ENCODE data around the gene CELA3B.
A peak's percentile ranks its signal among the peaks of the same experiment; 100 is the strongest.
"Not testable (repeated sequence)": the region's sequence is repeated elsewhere in the genome, so short reads cannot be mapped to it uniquely, and the experiment has no call there.

The CELA3B gene, protein sequence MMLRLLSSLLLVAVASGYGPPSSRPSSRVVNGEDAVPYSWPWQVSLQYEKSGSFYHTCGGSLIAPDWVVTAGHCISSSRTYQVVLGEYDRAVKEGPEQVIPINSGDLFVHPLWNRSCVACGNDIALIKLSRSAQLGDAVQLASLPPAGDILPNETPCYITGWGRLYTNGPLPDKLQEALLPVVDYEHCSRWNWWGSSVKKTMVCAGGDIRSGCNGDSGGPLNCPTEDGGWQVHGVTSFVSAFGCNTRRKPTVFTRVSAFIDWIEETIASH

DNA sequence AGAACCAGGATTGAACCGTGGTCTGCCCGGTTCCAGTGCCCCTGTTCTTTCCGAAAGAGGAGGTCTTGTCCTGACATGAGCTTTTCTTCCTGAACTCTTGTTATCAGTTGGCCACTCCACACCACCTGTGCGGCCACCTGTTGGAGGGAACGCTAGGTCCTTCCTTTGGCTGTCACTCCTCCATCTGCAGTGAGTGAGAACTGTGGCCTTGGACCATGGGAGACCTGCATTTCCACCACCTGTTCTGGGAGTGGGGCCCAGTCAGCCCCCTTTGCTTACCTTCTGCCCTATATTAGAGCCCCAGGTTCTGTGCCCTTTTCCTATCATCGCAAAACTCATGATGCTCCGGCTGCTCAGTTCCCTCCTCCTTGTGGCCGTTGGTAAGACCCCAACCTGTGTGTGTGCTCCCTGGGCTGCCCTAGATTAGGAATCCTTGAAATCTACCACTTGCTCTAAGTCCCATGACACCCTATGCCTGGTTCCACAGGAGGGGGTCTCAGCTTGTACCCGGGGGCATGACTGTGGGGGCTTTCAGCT, at the start of gene CELA3B:
TSS of gene CELA3B (plus strand) at position 320 of the 537 bp plus-strand sequence. CDS start at position 338, 18 bp downstream.
- POLR2A ChIA-PET; H3K4me1 ChIP-seq (ENCODE audit: control insufficient read depth, insufficient read depth, low read length); H3K9me3 ChIP-seq (ENCODE audit: control insufficient read depth, insufficient read depth, low read depth, low read length); H3K4me3 ChIP-seq (ENCODE audit: low read depth, low read length); H3K36me3 ChIP-seq (ENCODE audit: control insufficient read depth in 2 of 2, insufficient read depth in 1 of 2, low read length in 2 of 2); H3K27ac ChIP-seq (ENCODE audit: extremely low read depth, low read depth, low read length): not testable (repeated sequence)
- TF ChIP-seq SCRT2 (tag by site-specific recombination; IDR thresholded peaks at IDR 0.05) = peak; percentile 65
- CTCF ChIA-PET = interaction anchor here (0.6 to 1.3 kb wide), 3 partner anchors 12 to 28 kb away, joined by 3 read pairs; no protein-coding TSS in a partner anchor

DNA sequence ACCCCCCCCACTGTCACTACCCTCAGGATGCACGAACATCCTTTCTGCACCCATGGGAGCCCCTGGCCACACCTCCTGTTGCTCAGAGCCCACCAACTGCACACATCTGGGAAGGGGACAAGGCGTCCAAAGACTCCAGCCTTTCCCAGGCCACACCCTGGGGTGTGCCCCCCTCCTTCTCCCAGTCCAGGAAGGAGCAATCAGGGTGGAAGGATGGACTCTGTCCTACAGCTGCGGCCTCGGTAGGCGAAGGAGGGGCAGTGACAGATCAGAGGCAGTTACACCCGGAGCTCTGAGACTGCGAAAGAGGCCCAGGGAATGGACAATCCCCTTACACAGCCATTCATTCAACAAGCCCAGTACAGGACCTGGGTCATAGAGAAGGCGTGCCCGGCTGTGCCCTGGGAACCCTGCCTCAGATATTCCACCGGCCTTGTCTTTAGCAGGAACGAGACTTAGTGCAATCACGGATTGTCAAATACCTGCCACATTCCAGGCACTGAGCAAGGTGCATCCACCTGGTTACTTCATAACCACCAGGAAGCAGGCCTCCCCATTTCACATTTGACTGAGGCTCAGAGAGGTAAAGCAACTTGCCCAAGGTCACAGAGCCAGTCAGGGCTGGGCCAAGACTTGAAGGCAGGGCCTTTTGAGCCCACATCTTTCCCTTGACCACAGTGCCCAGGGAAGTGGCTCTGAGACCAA, 49.1 kb upstream of the CELA3B start:
- POLR2A ChIA-PET = no interaction called here
- Histone ChIP-seq H3K4me3 (ENCODE audit: low read depth, low read length) (no peak overlapping the region), H3K4me1 (ENCODE audit: control insufficient read depth, insufficient read depth, low read length) (no peaks in the 10 kb centered on the region), H3K36me3 (ENCODE audit: control insufficient read depth in 2 of 2, insufficient read depth in 1 of 2, low read length in 2 of 2) (no peaks in the 10 kb centered on the region), H3K27ac (ENCODE audit: extremely low read depth, low read depth, low read length) (no peak overlapping the region), H3K9me3 (ENCODE audit: control insufficient read depth, insufficient read depth, low read depth, low read length) (no peaks in the 10 kb centered on the region)
- CTCF ChIA-PET = interaction anchor here (0.5 kb wide), 1 partner anchor 103 kb away, joined by 3 read pairs; no protein-coding TSS in a partner anchor
- no peak for TF ChIP-seq ZNF341 (tag by site-specific recombination; IDR thresholded peaks at IDR 0.05; ENCODE audit: low read depth)
- peak; percentile 30; the same call in 1 of the 2 replicates for TF ChIP-seq KLF1 (tag by site-specific recombination; IDR thresholded peaks at IDR 0.05)

DNA sequence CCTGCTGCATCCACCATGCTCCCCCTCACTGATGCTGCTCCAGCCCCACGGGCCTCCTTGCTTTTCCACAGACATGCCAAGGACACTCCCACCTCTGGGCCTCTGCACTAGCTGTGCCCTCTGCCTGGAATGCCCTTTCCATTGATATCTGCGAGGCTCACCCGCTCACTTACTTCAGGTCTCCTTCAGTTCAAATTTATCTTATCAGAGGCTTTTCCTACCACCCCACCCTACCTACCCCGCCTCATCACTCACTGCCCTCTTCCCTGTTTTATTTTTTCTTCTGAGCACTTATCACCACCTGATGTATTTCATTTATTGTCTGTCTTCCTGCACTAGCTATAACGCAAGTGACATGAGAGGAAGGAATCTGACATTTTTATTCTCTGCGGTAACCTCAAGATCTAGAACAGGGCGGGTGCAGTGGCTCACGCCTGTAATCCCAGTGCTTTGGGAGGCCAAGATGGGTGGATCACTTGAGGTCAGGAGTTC, 46.7 kb upstream of the CELA3B start:
- Histone ChIP-seq H3K27ac (ENCODE audit: extremely low read depth, low read depth, low read length) (no peak overlapping the region), H3K36me3 (ENCODE audit: control insufficient read depth in 2 of 2, insufficient read depth in 1 of 2, low read length in 2 of 2) (no peaks in the 10 kb centered on the region), H3K4me3 (ENCODE audit: low read depth, low read length) (no peak overlapping the region), H3K9me3 (ENCODE audit: control insufficient read depth, insufficient read depth, low read depth, low read length) (no peaks in the 10 kb centered on the region), H3K4me1 (ENCODE audit: control insufficient read depth, insufficient read depth, low read length) (no peaks in the 10 kb centered on the region)
- TF ChIP-seq ZNF558 (tag by site-specific recombination; IDR thresholded peaks at IDR 0.05) (no peak), ZNF560 (tag by site-specific recombination; IDR thresholded peaks at IDR 0.05; ENCODE audit: borderline replicate concordance) (no peak), ZNF610 (tag by site-specific recombination; IDR thresholded peaks at IDR 0.05; ENCODE audit: borderline replicate concordance) (no peak), ZNF311 (tag by site-specific recombination; IDR thresholded peaks at IDR 0.05; ENCODE audit: borderline replicate concordance) (no peak)
- TF ChIP-seq, protein P1, sequence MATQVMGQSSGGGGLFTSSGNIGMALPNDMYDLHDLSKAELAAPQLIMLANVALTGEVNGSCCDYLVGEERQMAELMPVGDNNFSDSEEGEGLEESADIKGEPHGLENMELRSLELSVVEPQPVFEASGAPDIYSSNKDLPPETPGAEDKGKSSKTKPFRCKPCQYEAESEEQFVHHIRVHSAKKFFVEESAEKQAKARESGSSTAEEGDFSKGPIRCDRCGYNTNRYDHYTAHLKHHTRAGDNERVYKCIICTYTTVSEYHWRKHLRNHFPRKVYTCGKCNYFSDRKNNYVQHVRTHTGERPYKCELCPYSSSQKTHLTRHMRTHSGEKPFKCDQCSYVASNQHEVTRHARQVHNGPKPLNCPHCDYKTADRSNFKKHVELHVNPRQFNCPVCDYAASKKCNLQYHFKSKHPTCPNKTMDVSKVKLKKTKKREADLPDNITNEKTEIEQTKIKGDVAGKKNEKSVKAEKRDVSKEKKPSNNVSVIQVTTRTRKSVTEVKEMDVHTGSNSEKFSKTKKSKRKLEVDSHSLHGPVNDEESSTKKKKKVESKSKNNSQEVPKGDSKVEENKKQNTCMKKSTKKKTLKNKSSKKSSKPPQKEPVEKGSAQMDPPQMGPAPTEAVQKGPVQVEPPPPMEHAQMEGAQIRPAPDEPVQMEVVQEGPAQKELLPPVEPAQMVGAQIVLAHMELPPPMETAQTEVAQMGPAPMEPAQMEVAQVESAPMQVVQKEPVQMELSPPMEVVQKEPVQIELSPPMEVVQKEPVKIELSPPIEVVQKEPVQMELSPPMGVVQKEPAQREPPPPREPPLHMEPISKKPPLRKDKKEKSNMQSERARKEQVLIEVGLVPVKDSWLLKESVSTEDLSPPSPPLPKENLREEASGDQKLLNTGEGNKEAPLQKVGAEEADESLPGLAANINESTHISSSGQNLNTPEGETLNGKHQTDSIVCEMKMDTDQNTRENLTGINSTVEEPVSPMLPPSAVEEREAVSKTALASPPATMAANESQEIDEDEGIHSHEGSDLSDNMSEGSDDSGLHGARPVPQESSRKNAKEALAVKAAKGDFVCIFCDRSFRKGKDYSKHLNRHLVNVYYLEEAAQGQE (tag by site-specific recombination; IDR thresholded peaks at IDR 0.05) = no peak
- ChIA-PET CTCF (interaction anchor here (0.6 kb wide), 1 partner anchor 33 kb away, joined by 4 read pairs; no protein-coding TSS in a partner anchor), POLR2A (interaction anchor here (0.7 kb wide), 1 partner anchor 176 kb away, joined by 5 read pairs; no protein-coding TSS in a partner anchor)

DNA sequence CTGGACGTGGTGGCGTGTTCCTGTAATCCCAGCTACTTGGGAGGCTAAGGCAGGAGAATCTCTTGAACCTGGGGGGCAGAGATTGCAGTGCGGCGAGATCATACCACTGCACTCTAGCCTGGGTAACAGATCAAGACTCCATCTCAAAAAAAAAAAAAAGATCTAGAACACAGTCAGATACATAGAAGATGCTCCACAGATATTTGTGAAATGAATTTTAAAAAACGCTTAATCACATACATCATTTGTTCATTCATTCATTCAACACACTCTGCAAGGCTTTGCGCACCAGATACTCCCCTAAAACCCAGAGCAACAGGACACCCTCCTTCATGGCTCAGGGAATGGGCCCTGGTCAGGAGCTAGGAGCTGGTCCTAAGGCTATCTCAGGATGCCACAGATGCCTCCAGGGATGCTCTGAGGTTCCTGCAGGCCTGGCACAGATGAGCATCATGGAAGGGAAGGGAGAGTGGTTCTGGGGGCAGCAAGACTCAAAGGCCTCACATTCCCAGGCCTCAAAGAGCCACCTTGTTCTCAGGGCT, 46.1 kb upstream of the CELA3B start:
- Histone ChIP-seq H3K9me3 (ENCODE audit: control insufficient read depth, insufficient read depth, low read depth, low read length) (no peaks in the 10 kb centered on the region), H3K4me3 (ENCODE audit: low read depth, low read length) (no peak overlapping the region), H3K27ac (ENCODE audit: extremely low read depth, low read depth, low read length) (no peak overlapping the region), H3K4me1 (ENCODE audit: control insufficient read depth, insufficient read depth, low read length) (no peaks in the 10 kb centered on the region), H3K36me3 (ENCODE audit: control insufficient read depth in 2 of 2, insufficient read depth in 1 of 2, low read length in 2 of 2) (no peaks in the 10 kb centered on the region)
- TF ChIP-seq, protein P2, sequence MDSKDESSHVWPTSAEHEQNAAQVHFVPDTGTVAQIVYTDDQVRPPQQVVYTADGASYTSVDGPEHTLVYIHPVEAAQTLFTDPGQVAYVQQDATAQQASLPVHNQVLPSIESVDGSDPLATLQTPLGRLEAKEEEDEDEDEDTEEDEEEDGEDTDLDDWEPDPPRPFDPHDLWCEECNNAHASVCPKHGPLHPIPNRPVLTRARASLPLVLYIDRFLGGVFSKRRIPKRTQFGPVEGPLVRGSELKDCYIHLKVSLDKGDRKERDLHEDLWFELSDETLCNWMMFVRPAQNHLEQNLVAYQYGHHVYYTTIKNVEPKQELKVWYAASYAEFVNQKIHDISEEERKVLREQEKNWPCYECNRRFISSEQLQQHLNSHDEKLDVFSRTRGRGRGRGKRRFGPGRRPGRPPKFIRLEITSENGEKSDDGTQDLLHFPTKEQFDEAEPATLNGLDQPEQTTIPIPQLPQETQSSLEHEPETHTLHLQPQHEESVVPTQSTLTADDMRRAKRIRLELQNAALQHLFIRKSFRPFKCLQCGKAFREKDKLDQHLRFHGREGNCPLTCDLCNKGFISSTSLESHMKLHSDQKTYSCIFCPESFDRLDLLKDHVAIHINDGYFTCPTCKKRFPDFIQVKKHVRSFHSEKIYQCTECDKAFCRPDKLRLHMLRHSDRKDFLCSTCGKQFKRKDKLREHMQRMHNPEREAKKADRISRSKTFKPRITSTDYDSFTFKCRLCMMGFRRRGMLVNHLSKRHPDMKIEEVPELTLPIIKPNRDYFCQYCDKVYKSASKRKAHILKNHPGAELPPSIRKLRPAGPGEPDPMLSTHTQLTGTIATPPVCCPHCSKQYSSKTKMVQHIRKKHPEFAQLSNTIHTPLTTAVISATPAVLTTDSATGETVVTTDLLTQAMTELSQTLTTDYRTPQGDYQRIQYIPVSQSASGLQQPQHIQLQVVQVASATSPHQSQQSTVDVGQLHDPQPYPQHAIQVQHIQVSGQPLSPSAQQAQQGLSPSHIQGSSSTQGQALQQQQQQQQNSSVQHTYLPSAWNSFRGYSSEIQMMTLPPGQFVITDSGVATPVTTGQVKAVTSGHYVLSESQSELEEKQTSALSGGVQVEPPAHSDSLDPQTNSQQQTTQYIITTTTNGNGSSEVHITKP (tag by site-specific recombination; IDR thresholded peaks at IDR 0.05) = peak; percentile 38; the same call in 1 of the 2 replicates
- TF ChIP-seq ZNF521 (tag by site-specific recombination; IDR thresholded peaks at IDR 0.05) (no peak), ZNF654 (tag by site-specific recombination; IDR thresholded peaks at IDR 0.05; ENCODE audit: low read depth) (no peak), ZNF24 (tag by site-specific recombination; IDR thresholded peaks at IDR 0.05) (peak; percentile 38; the same call in 1 of the 2 replicates), ZNF19 (tag by site-specific recombination; IDR thresholded peaks at IDR 0.05; ENCODE audit: low read depth) (no peak), GLIS1 (tag by site-specific recombination; IDR thresholded peaks at IDR 0.05) (peak; percentile 70), ZNF664 (tag by site-specific recombination; IDR thresholded peaks at IDR 0.05) (no peak)
- ChIA-PET POLR2A (no interaction called here), CTCF (interaction anchor here (0.6 kb wide), 3 partner anchors 33 to 1290 kb away, joined by 3 to 4 read pairs (median 4); no protein-coding TSS in a partner anchor)

Data from HEK293 (cell line).